Subcutaneous adipose tissue (tissue), 4 donors: ENCODE measurements around the gene KIF24. TPM values are rescaled to one million over a fixed set of nuclear protein-coding genes. Genes with fewer than 3 reads are reported as not detected.

ENCODE experiments used
- CTCF ChIP-seq: fragments of 450-650 bp; IDR thresholded peaks from one replicate; pipeline ENCODE4 v1.5.1; 2016; ENCODE audit warnings: low read depth, mild to moderate bottlenecking, control low read depth, antibody characterized with exemption, moderate library complexity
- total RNA-seq, 4 donors: library from RNA; depleted of rRNA; stranded (reverse); fragments of >200 nt; gene quantifications; one replicate each; pipeline ENCODE4 v1.1.0, GENCODE V29; 2016

KIF24 gene
- total RNA-seq, 4 donors from 2014 or later = 0.57 to 1.4 (median 0.77) TPM

GRCh38 chr9:34366365-34366764, 37.3 kb upstream of the KIF24 start:
- TF ChIP-seq CTCF = no peak

GRCh38 chr9:34365282-34365681, 36.2 kb upstream of the KIF24 start:
- no peak for TF ChIP-seq CTCF

GRCh38 chr9:34363619-34364351, 34.7 kb upstream of the KIF24 start:
- TF ChIP-seq CTCF = no peak

- TF ChIP-seq CTCF = no peak
Observed at GRCh38 chr9:34362614-34363214, 33.6 kb upstream of the KIF24 start.

GRCh38 chr9:34349324-34349723, 20.3 kb upstream of the KIF24 start:
- no peak for TF ChIP-seq CTCF

GRCh38 chr9:34347800-34348158, 18.7 kb upstream of the KIF24 start:
- TF ChIP-seq CTCF = no peak

GRCh38 chr9:34346873-34347799, 18.1 kb upstream of the KIF24 start:
- TF ChIP-seq CTCF = no peak
